Astrocyte of the spinal cord (primary cell): Measurements from ENCODE around the gene NRP2.

ENCODE experiments used
- DNase-seq: peaks from one replicate; pipeline ENCODE4 v3.0.0; 2011; ENCODE audit warnings: low read depth, low spot score
- H3K4me3 ChIP-seq: 2 replicates; pipeline ENCODE4 v1.5.1; 2011; ENCODE audit warnings: low read depth, mild to moderate bottlenecking, low read length, moderate library complexity
- CTCF ChIP-seq: IDR thresholded peaks from 2 replicates; pipeline ENCODE4 v1.5.1; 2012; ENCODE audit warnings: low read depth, mild to moderate bottlenecking, low read length, inconsistent platforms
- in situ Hi-C: cut with HindIII; loops from 2 replicates; pipeline ENCODE4 v1.10.0; 2017; ENCODE audit warnings: low sequenced_read_pairs

NRP2 gene

GRCh38 chr2:205766779-205767359 is 84.6 kb downstream of the NRP2 start:
- DNase-seq = peak; percentile 74
- in situ Hi-C loops = no loop called here
- H3K4me3 ChIP-seq = no peak overlapping the region
- peak; percentile 95 for TF ChIP-seq CTCF

GRCh38 chr2:205767617-205768016 is 85.3 kb downstream of the NRP2 start:
- DNase-seq = no peak
- in situ Hi-C loops = no loop called here
- H3K4me3 ChIP-seq = no peak overlapping the region
- TF ChIP-seq CTCF = no peak

GRCh38 chr2:205768341-205768740 is 86.0 kb downstream of the NRP2 start:
- no peak overlapping the region for H3K4me3 ChIP-seq
- DNase-seq = no peak
- in situ Hi-C loops = no loop called here
- no peak for TF ChIP-seq CTCF

- in situ Hi-C loops = no loop called here
- H3K4me3 ChIP-seq = no peak overlapping the region
- peak; percentile 83 for DNase-seq
- TF ChIP-seq CTCF = no peak
Measured at GRCh38 chr2:205768815-205769494, 86.7 kb downstream of the NRP2 start.

- DNase-seq = peak; percentile 95
- in situ Hi-C loops = no loop called here
- no peak for TF ChIP-seq CTCF
- no peak overlapping the region for H3K4me3 ChIP-seq
Measured at GRCh38 chr2:205769495-205769850, 87.2 kb downstream of the NRP2 start.

- in situ Hi-C loops = no loop called here
- no peak overlapping the region for H3K4me3 ChIP-seq
- DNase-seq = no peak
- TF ChIP-seq CTCF = no peak
Measured at GRCh38 chr2:205769879-205770278, 87.6 kb downstream of the NRP2 start.

GRCh38 chr2:205770577-205770976 is 88.3 kb downstream of the NRP2 start:
- in situ Hi-C loops = no loop called here
- DNase-seq = no peak
- H3K4me3 ChIP-seq = no peak overlapping the region
- no peak for TF ChIP-seq CTCF
